NCI-H460 (cell line): ENCODE measurements around the gene ZBTB37. TPM values are rescaled to one million over a fixed set of nuclear protein-coding genes. Genes with fewer than 3 reads are reported as not detected.
"Not testable (repeated sequence)": the region's sequence is repeated elsewhere in the genome, so short reads cannot be mapped to it uniquely, and the experiment has no call there.

Experiments used
- DNase-seq: peaks from one replicate; pipeline ENCODE4 v3.0.0-alpha.2; 2016; ENCODE audit warnings: low read depth; ENCODE audit errors: extremely low read depth
- polyA plus RNA-seq: library from polyadenylated mRNA; depleted of rRNA; stranded (reverse); fragments of >200 nt; gene quantifications from 2 replicates; pipeline ENCODE4 v1.2.3, GENCODE V29; 2014; cell fraction: nucleus; rRNA removed
- total RNA-seq: library from RNA; depleted of rRNA; stranded (reverse); fragments of >200 nt; shearing (Covaris generic); gene quantifications from 2 replicates; pipeline ENCODE4 v1.2.3, GENCODE V29; 2014; rRNA removed

ZBTB37 gene
- 12.6 and 14.3 TPM in 2 replicates for total RNA-seq
- 9.9 and 16.2 TPM in 2 replicates for polyA plus RNA-seq

- peak; percentile 84 for DNase-seq
These were observed at the start of gene ZBTB37 for GRCh38 chr1:173868266-173869020. TSS of gene ZBTB37 (plus strand) at chr1:173868380. CDS start at chr1:173870226, 1,846 bp downstream.

- no peak for DNase-seq
These were observed 49.7 kb upstream of the ZBTB37 start for GRCh38 chr1:173818459-173818858.

GRCh38 chr1:173821680-173822079, 46.5 kb upstream of the ZBTB37 start:
- DNase-seq = no peak

- DNase-seq = no peak
These were observed 44.3 kb upstream of the ZBTB37 start for GRCh38 chr1:173823781-173824314.

- DNase-seq = peak; percentile 99
These were observed 43.7 kb upstream of the ZBTB37 start, which contains the start of the genes CENPL and DARS2 for GRCh38 chr1:173824315-173825081. TSS of gene CENPL (minus strand) at chr1:173824883. CDS start at chr1:173811299, 13,584 bp downstream. TSS of gene DARS2 (plus strand) at chr1:173824673. CDS start at chr1:173825230, 557 bp downstream.

GRCh38 chr1:173827611-173828010, 40.6 kb upstream of the ZBTB37 start:
- DNase-seq = no peak

GRCh38 chr1:173832748-173833147, 35.4 kb upstream of the ZBTB37 start:
- no peak for DNase-seq

- DNase-seq = no peak
These were observed 16.1 kb upstream of the ZBTB37 start for GRCh38 chr1:173852105-173852504.

GRCh38 chr1:173853074-173853473, 15.1 kb upstream of the ZBTB37 start:
- DNase-seq = no peak

- no peak for DNase-seq
These were observed 12.2 kb upstream of the ZBTB37 start for GRCh38 chr1:173856014-173856413.

- DNase-seq = no peak
These were observed 11.3 kb upstream of the ZBTB37 start for GRCh38 chr1:173856903-173857302.

- no peak for DNase-seq
These were observed 10.7 kb upstream of the ZBTB37 start for GRCh38 chr1:173857363-173857917.

- not testable (repeated sequence) for DNase-seq
These were observed 8.6 kb upstream of the ZBTB37 start for GRCh38 chr1:173859547-173859946.

GRCh38 chr1:173860065-173860464, 8.1 kb upstream of the ZBTB37 start:
- no peak for DNase-seq

- no peak for DNase-seq
These were observed 6.4 kb upstream of the ZBTB37 start for GRCh38 chr1:173861731-173862145.

- DNase-seq = not testable (repeated sequence)
These were observed 5.9 kb upstream of the ZBTB37 start for GRCh38 chr1:173862146-173862768.

- no peak for DNase-seq
These were observed 5.4 kb upstream of the ZBTB37 start for GRCh38 chr1:173862769-173863223.

- no peak for DNase-seq
These were observed 4.7 kb upstream of the ZBTB37 start for GRCh38 chr1:173863224-173864161.

- DNase-seq = no peak
These were observed 3.9 kb upstream of the ZBTB37 start for GRCh38 chr1:173864179-173864867.
